GDM1 (cell line): ENCODE results near the gene EDN1.
"Not testable (repeated sequence)": the region's sequence is repeated elsewhere in the genome, so short reads cannot be mapped to it uniquely, and the experiment has no call there.

ENCODE experiments used
- DNase-seq: peaks from one replicate; lab custom pipeline; 2025; lab: John Stamatoyannopoulos, UW

Gene EDN1

GRCh38 chr6:12327391-12327790 lies 37.2 kb downstream of the EDN1 start:
- DNase-seq, result no peak

DNA sequence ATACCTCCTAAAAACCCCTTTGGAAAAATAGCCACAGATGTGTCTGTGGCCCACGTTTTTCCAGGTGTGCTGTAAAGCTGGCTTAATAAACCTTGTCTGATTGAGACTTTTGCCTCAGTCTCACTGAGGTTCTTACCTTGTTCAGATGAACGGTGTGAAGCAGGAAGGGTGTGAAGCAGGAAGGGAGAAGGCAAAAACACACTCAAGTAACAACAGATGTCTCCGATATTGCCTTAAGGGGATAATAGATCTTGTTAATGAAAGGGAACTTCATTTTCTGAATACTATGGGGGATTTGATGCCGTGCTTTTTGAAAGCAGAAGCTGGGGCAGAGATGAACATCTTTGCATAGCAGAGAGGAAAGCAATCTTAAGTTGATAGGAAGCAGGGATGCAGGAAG lies 37.8 kb downstream of the EDN1 start:
- no peak for DNase-seq

- DNase-seq, result no peak
These were observed 38.5 kb downstream of the EDN1 start for GRCh38 chr6:12328701-12329100.

DNA sequence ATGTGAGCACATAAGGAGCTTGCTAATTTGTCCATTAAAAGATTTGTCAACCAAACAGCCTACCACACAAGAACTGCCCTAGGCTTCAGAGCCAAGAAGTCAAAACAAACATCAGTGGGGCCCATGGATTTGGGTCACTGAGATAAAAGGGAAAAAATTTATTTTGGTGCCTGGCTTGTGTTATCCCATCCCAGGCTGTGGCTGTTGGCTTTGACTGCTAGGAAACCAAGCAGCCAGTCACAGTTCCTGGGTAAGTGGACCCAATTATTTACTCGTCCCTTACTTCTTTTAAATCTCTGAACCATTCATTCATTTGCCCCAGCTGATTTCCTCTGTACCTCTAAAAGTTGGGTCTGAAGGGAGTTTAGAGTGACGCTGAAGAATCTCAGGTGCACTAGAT lies 41.3 kb downstream of the EDN1 start:
- no peak for DNase-seq

DNA sequence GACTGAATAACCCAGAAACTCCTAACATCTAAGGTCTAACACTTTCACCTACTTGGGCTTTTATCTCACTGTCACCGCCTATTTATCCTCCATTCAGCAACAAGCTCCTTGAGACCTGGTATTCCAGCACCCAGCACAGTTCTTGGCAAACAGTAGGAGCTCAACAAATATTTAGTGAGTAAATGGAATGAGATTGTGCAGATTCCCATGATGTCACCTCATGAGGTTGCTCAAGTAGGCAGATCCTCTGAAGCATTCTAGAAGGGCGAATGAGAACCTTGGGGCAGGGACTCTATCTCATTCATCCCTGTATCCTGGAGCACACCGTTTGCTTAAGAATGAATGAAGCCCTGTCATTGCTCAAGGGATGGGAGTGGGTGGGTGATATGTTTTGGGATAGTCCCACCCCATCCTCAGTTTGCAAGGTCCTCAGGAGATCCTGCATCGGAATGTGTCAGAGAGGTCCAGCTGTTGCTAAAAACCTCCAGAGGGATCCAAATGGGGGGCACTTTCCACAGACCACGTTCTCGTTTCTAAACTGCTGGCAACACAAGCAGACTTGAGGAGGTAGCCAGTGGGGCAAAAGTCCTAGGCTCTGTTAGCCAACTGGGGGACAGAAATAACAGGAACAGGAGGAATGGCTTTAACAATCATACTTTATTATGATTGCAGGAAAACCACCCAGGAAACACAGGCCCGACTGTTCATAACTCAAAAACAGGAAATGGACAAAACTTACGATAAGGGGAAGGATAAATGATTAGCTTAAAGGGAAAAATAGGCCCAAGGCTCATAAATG lies 42.0 kb downstream of the EDN1 start:
- DNase-seq, result no peak

- not testable (repeated sequence) for DNase-seq
These were observed 42.6 kb downstream of the EDN1 start for GRCh38 chr6:12332750-12333079.

DNA sequence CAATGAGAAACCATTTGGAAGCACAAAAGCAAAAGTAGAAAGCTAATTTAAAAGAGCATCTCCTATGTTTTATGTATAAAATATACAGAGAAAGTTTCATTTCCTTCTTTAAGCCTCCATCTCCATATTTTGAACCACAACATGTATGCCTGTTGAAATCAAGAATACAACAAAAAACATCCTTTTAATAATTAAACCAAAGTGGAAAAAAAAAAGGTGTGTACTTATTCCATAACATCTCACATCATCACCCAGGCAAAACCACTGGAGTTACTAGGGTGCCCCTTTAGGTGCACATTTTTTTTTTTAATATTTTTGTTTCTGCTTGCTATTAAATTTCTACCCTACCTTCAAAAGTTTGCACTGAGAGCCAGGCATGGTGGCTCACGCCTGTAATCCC lies 43.0 kb downstream of the EDN1 start:
- no peak for DNase-seq

DNA sequence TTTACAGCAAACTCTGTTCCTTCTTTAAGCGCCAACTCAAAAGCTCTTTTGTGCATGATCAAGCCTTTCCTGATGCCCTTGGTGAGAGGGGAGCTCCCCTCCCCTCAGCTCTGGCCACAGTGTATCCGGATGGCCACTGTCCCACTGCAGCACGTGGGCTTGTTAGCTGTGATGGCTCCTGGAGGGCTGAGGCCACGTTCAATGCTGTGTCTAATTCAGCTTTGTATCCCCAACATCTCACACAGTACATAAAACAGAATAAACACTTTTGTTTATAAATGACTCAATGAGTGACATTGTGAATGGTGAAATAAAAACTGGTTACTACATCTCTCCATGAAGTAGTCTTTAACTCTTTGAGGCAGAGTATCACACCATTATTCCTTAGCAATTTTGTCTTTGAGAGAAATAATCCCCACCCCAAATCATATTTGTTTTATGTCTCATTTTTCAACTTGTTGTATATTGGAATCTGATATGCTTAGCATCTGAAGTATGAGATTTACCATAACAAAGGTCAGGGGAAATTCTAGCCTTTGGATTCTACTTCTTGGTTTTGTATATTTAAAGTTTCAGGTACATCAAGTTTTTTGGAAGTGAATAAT lies 44.5 kb downstream of the EDN1 start:
- no peak for DNase-seq

GRCh38 chr6:12335131-12335527 lies 45.0 kb downstream of the EDN1 start:
- no peak for DNase-seq

DNA sequence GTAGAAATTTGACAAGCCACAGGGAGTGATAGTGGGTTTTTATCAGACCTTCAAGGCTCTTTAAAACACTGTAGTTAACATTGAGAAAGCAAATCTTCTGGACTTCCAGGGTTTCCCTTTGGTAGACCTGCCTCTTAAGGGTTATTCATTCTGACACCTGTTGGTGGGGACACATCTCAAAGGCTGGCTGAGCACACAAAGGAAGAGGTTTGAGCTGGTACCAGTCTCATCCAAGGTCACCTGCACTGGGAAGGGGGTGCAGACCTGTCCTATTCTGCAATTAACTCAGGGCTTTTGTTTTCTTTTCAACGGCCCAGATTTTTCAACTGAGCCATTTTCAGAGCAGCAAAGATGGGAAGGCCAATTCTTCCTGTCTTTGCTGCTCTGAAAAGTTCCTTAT lies 45.6 kb downstream of the EDN1 start:
- no peak for DNase-seq

GRCh38 chr6:12336121-12336971 lies 46.2 kb downstream of the EDN1 start:
- no peak for DNase-seq

GRCh38 chr6:12339022-12339421 lies 48.9 kb downstream of the EDN1 start:
- no peak for DNase-seq

DNA sequence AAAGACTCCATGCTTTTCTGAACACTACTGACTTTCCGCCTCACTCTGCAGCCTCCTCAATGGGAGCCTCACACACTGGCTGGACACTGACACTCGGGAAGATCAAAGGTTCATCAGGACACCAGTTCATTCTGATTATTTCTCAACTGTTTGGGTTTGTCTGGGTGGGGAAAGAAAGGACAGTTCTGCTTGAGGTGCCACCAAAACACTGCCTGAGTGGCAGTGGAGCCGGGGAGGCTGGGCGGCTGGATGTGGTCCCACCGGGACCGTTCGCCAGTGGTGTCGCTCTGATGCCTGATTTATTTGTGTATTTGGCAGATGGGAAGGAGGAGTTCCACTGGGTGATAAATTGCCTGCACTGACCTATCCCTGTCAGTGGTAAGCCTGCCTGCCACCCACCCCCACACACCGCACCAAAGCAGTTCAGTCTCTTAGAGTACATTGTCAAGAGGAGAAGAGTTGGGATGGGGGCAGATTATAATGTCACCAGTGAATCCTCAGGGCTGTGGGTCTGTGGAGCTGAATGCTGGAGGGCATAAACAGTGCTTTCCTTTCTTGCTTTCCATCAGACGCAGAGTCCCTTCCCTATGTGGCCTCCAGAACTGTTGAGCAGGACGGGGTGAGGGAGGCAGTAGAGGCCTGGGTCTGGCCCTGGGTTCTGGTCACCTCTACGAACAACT lies 49.8 kb downstream of the EDN1 start:
- DNase-seq, result no peak

DNA sequence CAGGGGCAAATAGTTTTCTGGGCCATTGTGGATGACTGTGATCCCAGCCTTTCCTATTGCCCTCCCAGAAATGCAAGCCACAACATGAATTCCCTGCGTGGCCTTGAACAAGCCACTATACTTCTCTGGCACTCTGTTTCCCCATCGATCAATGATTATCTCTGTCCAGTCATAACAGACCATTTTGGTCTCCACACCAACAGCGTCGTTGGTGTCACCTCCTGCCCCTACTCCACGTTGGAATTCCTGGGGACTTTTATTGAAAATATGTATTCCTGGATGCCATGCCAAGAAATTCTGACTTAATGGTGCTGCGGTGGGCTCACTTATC lies 50.3 kb downstream of the EDN1 start:
- DNase-seq, result no peak

GRCh38 chr6:12342664-12343063 lies 52.5 kb downstream of the EDN1 start:
- DNase-seq, result no peak

DNA sequence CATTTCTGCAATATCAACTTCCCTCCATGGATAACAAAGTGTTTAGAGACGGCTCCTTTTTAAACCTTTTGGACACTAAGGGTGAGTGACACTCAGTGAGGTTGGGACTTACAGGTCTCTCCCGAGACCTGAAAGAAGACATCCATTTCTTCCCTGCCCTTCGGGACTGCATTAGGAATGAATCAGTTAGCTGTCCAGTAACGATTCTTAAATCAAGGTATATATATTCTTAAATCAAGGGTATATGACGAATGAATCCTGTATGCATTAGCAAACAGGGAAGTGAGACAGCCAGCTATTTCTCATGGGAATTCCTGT lies 52.9 kb downstream of the EDN1 start:
- no peak for DNase-seq

DNA sequence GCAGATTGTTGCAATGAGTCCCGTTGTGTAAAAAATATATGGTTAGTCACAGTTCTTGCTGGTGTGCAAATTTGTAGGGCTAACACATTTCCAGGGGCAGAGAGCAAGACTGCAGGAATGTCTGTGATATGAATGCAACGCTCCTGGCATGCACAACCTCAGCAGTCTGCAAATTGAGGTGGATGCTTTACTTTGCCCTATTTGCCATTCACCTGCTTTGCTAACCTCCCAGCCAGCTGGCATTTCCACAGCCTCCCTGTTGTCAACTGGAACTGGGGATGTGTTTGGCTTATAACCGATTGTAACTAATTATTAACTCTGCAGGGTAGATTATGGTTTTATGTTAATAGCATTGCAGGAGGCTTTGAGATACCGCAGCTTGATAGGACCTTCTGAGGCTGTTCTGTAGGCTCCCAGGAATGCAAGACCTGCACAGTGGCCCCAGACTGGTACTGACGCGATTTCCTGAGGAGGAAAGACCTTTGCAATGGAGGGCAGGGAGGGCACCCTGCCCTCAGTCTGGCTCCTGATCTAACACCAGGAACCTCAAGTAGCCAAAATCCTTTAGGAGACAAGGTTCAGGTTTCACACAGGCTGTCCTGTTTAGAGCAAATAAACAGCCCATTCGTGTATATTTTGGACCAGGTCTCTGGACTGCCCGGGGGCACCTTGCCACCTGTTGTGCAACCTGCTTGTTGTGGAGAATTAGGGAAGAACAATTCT lies 53.4 kb downstream of the EDN1 start:
- no peak for DNase-seq

DNA sequence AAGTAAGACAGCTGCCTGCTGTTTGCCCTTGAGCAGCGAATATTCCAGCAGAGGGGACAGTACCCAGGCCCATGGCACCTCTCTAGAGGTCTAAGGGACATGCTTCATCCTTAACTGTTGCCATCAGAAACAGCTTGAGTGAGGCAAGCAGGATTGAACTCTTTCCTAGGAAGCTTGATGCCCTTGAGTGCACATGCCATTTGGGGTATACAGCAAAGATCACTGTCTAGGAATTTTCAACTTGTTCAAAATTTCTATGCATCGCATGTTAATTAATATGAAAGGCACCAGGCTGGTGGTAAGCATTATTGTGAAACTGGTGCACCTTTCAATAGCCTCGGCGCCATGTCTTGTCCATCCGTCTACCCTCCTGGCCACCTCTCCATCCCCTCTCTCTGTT lies 54.1 kb downstream of the EDN1 start:
- no peak for DNase-seq

DNA sequence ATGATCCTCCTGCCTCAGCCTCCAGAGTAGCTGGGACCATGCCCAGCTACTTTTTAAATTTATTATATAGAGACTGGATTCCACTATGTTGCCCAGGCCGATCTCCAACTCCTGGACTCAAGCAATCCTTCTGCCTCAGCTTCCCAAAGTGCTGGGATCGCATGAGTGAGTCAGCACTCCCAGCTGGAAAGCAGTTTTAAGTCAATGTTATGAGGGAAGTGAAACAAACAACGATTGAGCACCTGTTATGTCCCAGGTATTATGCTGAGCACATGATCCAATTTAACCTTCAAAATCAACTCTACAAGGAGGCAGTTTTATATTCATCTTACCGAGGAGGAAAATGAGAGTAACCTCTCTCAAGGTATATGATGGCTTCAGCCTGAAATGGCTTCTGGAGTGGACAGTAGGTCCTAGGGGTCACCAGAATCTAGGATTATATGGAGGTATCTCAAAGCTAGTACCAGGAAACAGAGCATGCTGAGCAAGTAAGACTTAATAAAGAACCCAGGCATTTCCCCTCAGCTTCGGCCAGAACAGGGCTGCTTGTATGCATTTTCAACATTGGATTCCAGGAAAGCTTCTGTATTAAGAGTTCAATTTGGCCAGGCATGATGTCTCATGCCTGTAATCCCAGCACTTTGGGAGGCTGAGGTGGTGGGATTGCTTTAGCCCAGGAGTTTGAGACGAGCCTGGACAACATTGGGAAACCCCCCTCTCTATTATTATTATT lies 55.0 kb downstream of the EDN1 start:
- no peak for DNase-seq

DNA sequence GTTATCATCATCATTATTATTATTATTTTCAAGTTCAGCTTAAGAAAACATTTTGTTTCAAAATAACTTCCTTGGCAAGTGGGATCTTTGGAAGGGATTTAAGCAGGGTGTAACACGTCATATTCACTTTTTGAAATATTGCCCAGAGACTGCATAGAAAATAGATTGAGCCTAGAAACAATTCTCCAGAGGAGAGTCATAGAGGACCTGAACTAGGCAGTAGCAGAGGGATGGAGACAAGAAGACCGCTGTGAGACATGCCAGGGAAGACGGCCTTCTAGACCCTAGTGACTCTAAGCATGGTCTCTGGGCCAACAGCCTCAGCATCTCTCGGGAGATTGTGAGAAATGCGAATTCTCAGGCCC lies 55.5 kb downstream of the EDN1 start:
- DNase-seq, result no peak
